ENCODE results near the gene RUVBL2. TPM values are rescaled to one million over a fixed set of nuclear protein-coding genes. Genes with fewer than 3 reads are reported as not detected.

RUVBL2 gene
- total RNA-seq, 2 donors from 2014 or later = 47.9 to 56.7 TPM

DNA sequence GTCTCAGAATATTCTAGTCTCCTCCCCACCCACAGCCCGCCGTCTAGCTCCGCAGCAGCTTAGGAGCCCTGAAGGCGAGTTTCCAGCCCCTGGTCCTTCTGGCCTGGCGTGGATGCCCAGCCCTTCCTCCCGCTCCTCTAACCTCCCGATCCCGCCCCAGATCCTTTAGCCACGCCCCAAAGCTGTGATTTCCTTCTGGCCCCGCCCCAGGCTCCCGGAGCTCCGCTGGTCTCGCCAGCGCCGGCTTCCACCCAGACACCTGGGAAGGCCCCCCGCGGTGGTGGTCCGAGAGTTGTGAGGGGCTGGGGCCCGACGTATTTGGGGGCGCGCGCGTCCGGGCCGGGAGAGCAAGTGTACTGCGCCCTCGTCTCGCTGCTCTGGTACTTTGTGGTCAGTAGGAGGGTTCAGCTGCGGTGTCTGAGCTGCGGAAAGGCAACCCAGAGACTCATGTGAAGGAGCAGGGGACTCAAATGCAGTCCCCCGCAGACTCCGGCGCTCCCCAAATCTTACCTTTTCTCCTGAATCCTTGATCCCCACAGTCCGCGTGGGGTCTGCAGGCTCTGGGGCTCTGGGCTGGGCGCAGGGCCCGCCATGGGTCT is 64.0 kb downstream of the RUVBL2 start, which contains the start of gene CGB7:
TSS of gene CGB7 (minus strand) at position 114 of the 599 bp plus-strand sequence. CDS start 2,374 bp downstream, outside the sequence.
- peak; percentile 85 for ATAC-seq
- peak; percentile 70 to 84 for DNase-seq
- intact Hi-C loops (cut with DNase I, micrococcal nuclease) = no loop called here

DNA sequence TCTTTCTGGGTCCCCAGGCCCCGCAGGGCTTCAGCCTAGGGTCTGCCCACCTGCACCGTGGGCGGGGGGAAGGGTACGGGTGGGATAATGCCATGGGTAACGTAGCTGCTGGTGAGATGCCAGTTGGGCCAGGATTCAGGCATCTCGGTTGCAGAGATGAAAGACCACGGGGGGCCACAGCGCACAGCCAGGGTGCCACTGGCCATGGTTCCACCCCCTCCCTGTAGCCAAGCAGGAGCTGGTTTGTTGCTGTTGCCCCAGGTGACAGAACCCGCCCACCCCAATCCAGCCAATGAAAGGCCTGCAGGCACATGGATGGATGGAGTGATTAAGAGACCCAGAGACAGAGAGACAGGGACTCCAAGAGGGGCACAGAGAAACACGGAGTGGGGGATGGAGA is 64.9 kb downstream of the RUVBL2 start:
- no peak for DNase-seq
- intact Hi-C loops (cut with DNase I, micrococcal nuclease) = no loop called here
- no peak for ATAC-seq

DNA sequence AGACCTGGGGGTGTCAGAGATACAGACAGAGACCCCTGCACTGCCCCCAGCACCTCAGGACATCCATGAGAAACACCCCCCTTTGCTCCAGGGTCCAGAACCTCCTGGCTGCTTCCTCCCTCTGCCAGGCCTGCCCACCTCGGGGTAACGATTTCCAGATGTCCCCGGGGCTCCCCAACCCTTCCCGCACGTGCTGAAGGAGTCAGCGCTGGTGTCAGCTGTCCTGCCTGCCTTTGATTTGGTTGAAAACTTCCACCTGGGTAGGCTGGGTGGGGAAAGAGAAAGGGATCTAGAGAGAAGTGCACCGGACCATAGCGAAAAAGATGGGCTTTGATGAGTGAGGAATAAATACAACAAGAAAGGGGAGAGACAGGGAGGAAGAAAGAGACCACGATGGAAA is 65.4 kb downstream of the RUVBL2 start:
- ATAC-seq (no peak), DNase-seq (no peak)
- intact Hi-C loops (cut with DNase I, micrococcal nuclease) = no loop called here

DNA sequence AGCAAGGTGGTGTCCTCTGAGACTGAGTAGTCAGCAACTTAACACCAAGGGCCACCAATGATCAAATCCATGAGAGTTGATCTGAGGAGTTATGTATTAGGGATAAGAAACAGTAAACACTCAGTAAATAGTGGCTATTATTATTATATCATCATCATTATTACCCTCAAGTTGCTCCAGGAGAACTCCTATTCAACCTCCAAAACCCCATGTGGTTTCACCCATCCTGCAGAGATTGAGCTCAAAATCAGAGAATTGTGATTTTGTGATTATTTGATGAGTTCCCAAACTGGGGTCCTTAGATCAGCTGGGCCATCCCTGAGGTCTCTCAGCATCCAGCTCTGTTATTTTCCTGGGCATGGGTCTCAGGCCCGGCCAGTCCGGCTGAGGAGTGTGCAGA is 67.3 kb downstream of the RUVBL2 start:
- intact Hi-C loops (cut with DNase I, micrococcal nuclease) = no loop called here
- ATAC-seq (no peak), DNase-seq (no peak)

DNA sequence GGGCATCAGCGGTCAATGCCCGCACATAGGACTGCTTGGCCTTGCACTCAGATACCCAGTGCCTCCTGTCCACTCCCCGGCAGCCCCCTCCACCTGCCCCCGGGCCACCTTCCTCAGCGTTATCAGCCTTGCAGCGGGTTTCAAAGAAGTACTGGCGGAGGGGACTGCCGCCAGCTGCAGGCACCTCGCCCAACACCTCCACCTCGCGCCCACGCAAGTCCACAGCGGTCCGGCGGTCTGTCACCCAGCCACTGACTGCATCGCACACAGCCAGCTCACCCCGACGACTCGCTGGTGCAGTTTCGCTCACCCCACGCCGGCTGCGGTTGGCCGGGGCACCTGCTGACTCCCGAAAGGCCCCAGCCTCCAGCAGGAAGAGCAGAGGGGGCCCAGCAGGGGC is 67.8 kb downstream of the RUVBL2 start:
- DNase-seq (no peak), ATAC-seq (no peak)
- intact Hi-C loops (cut with DNase I, micrococcal nuclease) = no loop called here

DNA sequence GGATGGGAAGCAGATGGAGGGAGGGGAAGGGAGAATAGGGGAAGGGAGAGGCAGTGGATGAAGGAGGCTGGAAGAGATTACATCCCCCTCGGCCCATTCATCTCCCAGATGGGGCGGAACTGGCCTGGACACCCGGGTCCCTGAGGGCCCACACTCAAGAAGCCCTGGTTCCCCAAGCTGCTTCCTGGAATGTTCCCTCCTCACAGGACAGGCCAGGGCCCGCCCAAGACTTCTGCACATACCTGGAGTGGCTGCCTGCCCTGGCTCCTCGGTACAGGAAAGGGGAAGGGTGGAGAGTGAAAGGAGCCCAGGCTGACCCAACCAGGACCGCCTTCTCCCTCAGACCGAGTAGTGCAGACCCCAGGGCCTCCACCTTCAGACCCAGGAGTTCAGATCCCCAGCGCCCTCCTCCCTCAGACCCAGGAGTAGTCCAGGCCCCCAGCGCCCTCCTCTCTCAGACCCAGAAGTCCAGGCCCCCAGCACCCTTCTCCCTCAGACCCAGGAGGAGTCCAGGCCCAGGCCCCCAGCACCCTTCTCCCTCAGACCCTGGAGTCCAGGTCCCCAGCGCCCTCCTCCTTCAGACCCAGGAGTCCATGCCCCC is 70.4 kb downstream of the RUVBL2 start:
- DNase-seq (no peak), ATAC-seq (peak; percentile 33)
- intact Hi-C loops (cut with DNase I, micrococcal nuclease) = no loop called here

DNA sequence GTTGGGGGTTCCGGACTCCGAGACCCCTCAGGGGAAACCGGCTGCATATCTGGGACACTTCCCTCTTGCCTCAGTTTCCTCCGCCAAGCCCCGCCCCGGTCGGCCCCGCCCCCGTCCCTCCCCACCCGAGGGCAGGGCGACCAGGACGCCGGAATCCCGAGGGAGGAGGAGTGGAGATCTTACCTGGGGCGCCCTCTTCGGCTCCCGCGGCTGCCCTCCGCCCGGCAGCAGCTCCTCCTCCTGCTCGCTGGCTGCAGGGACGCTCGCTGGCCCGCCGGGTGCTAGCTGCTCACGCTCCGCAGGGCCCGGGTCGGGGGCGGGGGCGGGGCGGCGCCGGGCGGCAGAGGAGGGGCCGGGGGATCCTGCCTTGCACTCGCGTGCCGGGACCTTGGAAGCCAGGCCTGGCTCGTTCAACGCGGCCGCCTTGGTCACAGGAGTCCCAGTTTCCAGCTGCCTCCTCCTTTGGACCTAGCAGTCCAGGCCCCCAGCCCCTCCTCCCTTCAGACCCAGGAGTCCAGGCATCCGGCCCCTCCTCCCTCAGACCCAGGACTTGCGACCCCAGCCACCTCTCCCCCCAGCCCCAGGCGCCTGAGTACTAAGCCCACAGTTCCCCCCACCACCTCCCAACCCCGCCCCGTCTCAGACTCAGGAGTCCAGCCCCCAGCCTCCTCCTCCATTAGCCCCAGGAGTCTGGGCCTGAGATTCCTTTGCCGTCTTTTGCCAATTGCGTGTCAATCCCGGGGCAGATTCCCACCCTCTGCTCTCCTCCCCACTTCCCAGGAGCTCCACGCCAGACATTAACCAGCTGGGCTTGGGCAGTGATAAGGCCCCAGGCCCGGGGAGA is 71.3 kb downstream of the RUVBL2 start, which contains the start of gene NTF4:
TSS of gene NTF4 (minus strand) at position 51 of the 844 bp plus-strand sequence. CDS start 2,821 bp downstream, outside the sequence.
- intact Hi-C loops (cut with DNase I, micrococcal nuclease) = no loop called here
- ATAC-seq = peak; percentile 78
- DNase-seq = peak in 1 of 2 donors; percentile 23

Small RNAs within 50 kb of the gene (microRNA-seq; reads per million reads assigned to microRNA genes)
- gene MIR6798 = 0 reads per million in 2 donors

Other genes with a start within 250 kb of the RUVBL2 start
- gene IZUMO1, start 247.0 kb upstream of the RUVBL2 start, total RNA-seq = not detected
- gene FUT1, start 241.2 kb upstream of the RUVBL2 start, total RNA-seq = under 1 TPM; 0.37 to 0.56 TPM
- not detected for gene FGF21, start 238.4 kb upstream of the RUVBL2 start, total RNA-seq
- gene BCAT2, start 182.9 kb upstream of the RUVBL2 start, total RNA-seq = 10 to 100 TPM; 57.5 to 78.0 TPM
- 1 to 10 TPM; 3.3 to 4.6 TPM for gene HSD17B14, start 157.4 kb upstream of the RUVBL2 start, total RNA-seq
- gene PLEKHA4, start 125.3 kb upstream of the RUVBL2 start, total RNA-seq = 1 to 10 TPM; 4.3 to 8.6 TPM
- 10 to 100 TPM; 39.4 to 40.4 TPM for gene PPP1R15A, start 121.5 kb upstream of the RUVBL2 start, total RNA-seq
- gene TULP2, start 95.1 kb upstream of the RUVBL2 start, total RNA-seq = not detected
- 100 to 1,000 TPM; 207 to 210 TPM for gene NUCB1, start 93.6 kb upstream of the RUVBL2 start, total RNA-seq
- gene DHDH, start 60.2 kb upstream of the RUVBL2 start, total RNA-seq = under 1 TPM in 1 of 2 donors, not detected in 1; 0.56 TPM
- 100 to 1,000 TPM; 128 to 174 TPM for gene BAX, start 39.0 kb upstream of the RUVBL2 start, total RNA-seq
- gene FTL, start 28.6 kb upstream of the RUVBL2 start, total RNA-seq = 1,000 to 10,000 TPM in 1 of 2 donors, 100 to 1,000 TPM in 1; 931 to 1,901 TPM
- 10 to 100 TPM; 41.4 to 48.6 TPM for gene GYS1, start 578 bp upstream of the RUVBL2 start, total RNA-seq
- gene LHB, start 23.2 kb downstream of the RUVBL2 start, total RNA-seq = not detected
- not detected for gene CGB3, start 30.4 kb downstream of the RUVBL2 start, total RNA-seq
- not detected for gene CGB2, start 38.0 kb downstream of the RUVBL2 start, total RNA-seq
- not detected for gene CGB1, start 43.0 kb downstream of the RUVBL2 start, total RNA-seq
- not detected for gene CGB5, start 50.0 kb downstream of the RUVBL2 start, total RNA-seq
- gene CGB8, start 55.2 kb downstream of the RUVBL2 start, total RNA-seq = not detected
- not detected for gene CGB7, start 63.9 kb downstream of the RUVBL2 start, total RNA-seq
- gene NTF4, start 70.9 kb downstream of the RUVBL2 start, total RNA-seq = not detected
- not detected for gene KCNA7, start 78.8 kb downstream of the RUVBL2 start, total RNA-seq
- gene SNRNP70, start 91.6 kb downstream of the RUVBL2 start, total RNA-seq = 100 to 1,000 TPM; 138 to 143 TPM
- 10 to 100 TPM in 1 of 2 donors, 1 to 10 TPM in 1; 8.8 to 11.4 TPM for gene LIN7B, start 120.5 kb downstream of the RUVBL2 start, total RNA-seq
- gene C19orf73, start 125.3 kb downstream of the RUVBL2 start, total RNA-seq = 1 to 10 TPM; 1.8 to 2.0 TPM
- gene PPFIA3, start 125.7 kb downstream of the RUVBL2 start, total RNA-seq = 10 to 100 TPM; 21.8 to 24.2 TPM
- gene HRC, start 161.5 kb downstream of the RUVBL2 start, total RNA-seq = 1 to 10 TPM; 1.2 to 1.3 TPM
- gene TRPM4, start 163.9 kb downstream of the RUVBL2 start, total RNA-seq = 100 to 1,000 TPM; 244 to 291 TPM